H9 (cell line): ENCODE data around the gene HACL1. TPM values are rescaled to one million over a fixed set of nuclear protein-coding genes. Genes with fewer than 3 reads are reported as not detected.

Experiments
- DNase-seq: peaks from one replicate; pipeline ENCODE4 v3.0.0-alpha.2; 2017
- H2AFZ ChIP-seq: one replicate; pipeline ENCODE4 v1.6.1; 2013; ENCODE audit warnings: mild to moderate bottlenecking, low read length, control low read depth, moderate library complexity
- H2AK5ac ChIP-seq: 2 replicates; pipeline ENCODE4 v1.6.1; 2013; ENCODE audit warnings: low read length, control low read depth, mixed read lengths; ENCODE audit not compliant: insufficient read length
- H2BK120ac ChIP-seq: one replicate; pipeline ENCODE4 v1.6.1; 2013; ENCODE audit warnings: low read depth, mild to moderate bottlenecking, low read length, control low read depth, inconsistent platforms; ENCODE audit not compliant: poor library complexity, severe bottlenecking
- H2BK12ac ChIP-seq: 2 replicates; pipeline ENCODE4 v1.6.1; 2013; ENCODE audit warnings: low read length, control low read depth, mixed read lengths, low read depth; ENCODE audit not compliant: insufficient read length
- H2BK15ac ChIP-seq: 2 replicates; pipeline ENCODE4 v1.6.1; 2013; ENCODE audit warnings: low read depth, low read length, control low read depth
- H2BK20ac ChIP-seq: one replicate; pipeline ENCODE4 v1.6.1; 2013; ENCODE audit warnings: low read depth, mild to moderate bottlenecking, low read length, control low read depth, inconsistent platforms; ENCODE audit not compliant: poor library complexity, severe bottlenecking
- H2BK5ac ChIP-seq: 2 replicates; pipeline ENCODE4 v1.6.1; 2013; ENCODE audit warnings: low read length, control low read depth, mixed read lengths; ENCODE audit not compliant: insufficient read length
- H3K14ac ChIP-seq: 2 replicates; pipeline ENCODE4 v1.6.1; 2013; ENCODE audit warnings: low read length, control low read depth; ENCODE audit not compliant: insufficient read depth
- H3K18ac ChIP-seq: 2 replicates; pipeline ENCODE4 v1.6.1; 2013; ENCODE audit warnings: low read depth, mild to moderate bottlenecking, mixed read lengths, low read length, control low read depth; ENCODE audit not compliant: insufficient read length
- H3K23ac ChIP-seq: 2 replicates; pipeline ENCODE4 v1.6.1; 2013; ENCODE audit warnings: low read length, control low read depth, mixed read lengths, low read depth; ENCODE audit not compliant: insufficient read length
- H3K23me2 ChIP-seq: 2 replicates; pipeline ENCODE4 v1.6.1; 2013; ENCODE audit warnings: low read depth, mild to moderate bottlenecking, mixed read lengths, low read length, control low read depth; ENCODE audit not compliant: insufficient read length, poor library complexity, severe bottlenecking
- H3K27ac ChIP-seq: 2 replicates; pipeline ENCODE4 v1.5.1; 2013; ENCODE audit warnings: low read length, control low read depth, mixed read lengths, low read depth; ENCODE audit not compliant: insufficient read length
- H3K27me3 ChIP-seq: 2 replicates; pipeline ENCODE4 v1.6.1; 2013; ENCODE audit warnings: low read length, control low read depth, inconsistent platforms; ENCODE audit not compliant: insufficient read depth
- H3K4ac ChIP-seq: 2 replicates; pipeline ENCODE4 v1.6.1; 2013; ENCODE audit warnings: low read depth, mild to moderate bottlenecking, control low read depth, inconsistent platforms, low read length, moderate library complexity
- H3K4me1 ChIP-seq: 2 replicates; pipeline ENCODE4 v1.6.1; 2013; ENCODE audit warnings: low read length, control low read depth, inconsistent platforms; ENCODE audit not compliant: insufficient read depth
- H3K4me2 ChIP-seq: 2 replicates; pipeline ENCODE4 v1.6.1; 2013; ENCODE audit warnings: low read length, control low read depth, mixed read lengths; ENCODE audit not compliant: insufficient read length, insufficient read depth
- H3K56ac ChIP-seq: 2 replicates; pipeline ENCODE4 v1.6.1; 2013; ENCODE audit warnings: low read depth, mild to moderate bottlenecking, mixed read lengths, low read length, control low read depth; ENCODE audit not compliant: insufficient read length
- H3K79me1 ChIP-seq: 2 replicates; pipeline ENCODE4 v1.6.1; 2013; ENCODE audit warnings: low read depth, mild to moderate bottlenecking, moderate library complexity, low read length, control low read depth, inconsistent platforms; ENCODE audit not compliant: insufficient read depth, poor library complexity, severe bottlenecking
- H3K79me2 ChIP-seq: 2 replicates; pipeline ENCODE4 v1.6.1; 2013; ENCODE audit warnings: low read length, control low read depth, inconsistent platforms; ENCODE audit not compliant: insufficient read depth
- H3K9ac ChIP-seq: 2 replicates; pipeline ENCODE4 v1.6.1; 2013; ENCODE audit warnings: low read length, control low read depth, mixed read lengths; ENCODE audit not compliant: insufficient read length; ENCODE audit errors: extremely low read depth
- H3K9me3 ChIP-seq: one replicate; pipeline ENCODE4 v1.6.1; 2013; ENCODE audit warnings: low read depth, low read length, inconsistent platforms; ENCODE audit not compliant: control insufficient read depth
- H3T11ph ChIP-seq: one replicate; pipeline ENCODE4 v1.6.1; 2013; ENCODE audit warnings: mild to moderate bottlenecking, low read length, control low read depth, inconsistent platforms
- H4K20me1 ChIP-seq: one replicate; pipeline ENCODE4 v1.6.1; 2013; ENCODE audit not compliant: control insufficient read depth, insufficient read length, insufficient read depth
- H4K5ac ChIP-seq: 2 replicates; pipeline ENCODE4 v1.6.1; 2013; ENCODE audit warnings: low read depth, mild to moderate bottlenecking, mixed read lengths, low read length, control low read depth; ENCODE audit not compliant: insufficient read length
- H4K8ac ChIP-seq: replicated peaks from 2 replicates; pipeline ENCODE4 v1.6.1; 2013; ENCODE audit warnings: low read length, control low read depth, mixed read lengths, low read depth; ENCODE audit not compliant: insufficient read length
- H4K91ac ChIP-seq: 2 replicates; pipeline ENCODE4 v1.6.1; 2013; ENCODE audit warnings: low read depth, mild to moderate bottlenecking, moderate library complexity, mixed read lengths, low read length, control low read depth; ENCODE audit not compliant: insufficient read length
- H3K27ac Mint-ChIP-seq, 3 experiments: 2 replicates in 2 of 3; 3 replicates in 1 of 3; pipeline ENCODE4 v1.8.0; 2020 to 2021; ENCODE audit warnings: mixed read lengths in 3 of 3, mild to moderate bottlenecking in 1 of 3, moderate library complexity in 1 of 3
- H3K27me3 Mint-ChIP-seq: 2 replicates; pipeline ENCODE4 v1.8.0; 2021; ENCODE audit warnings: low read depth, mild to moderate bottlenecking, moderate library complexity, mixed read lengths
- H3K36me3 Mint-ChIP-seq, 3 experiments: 2 replicates in 2 of 3; 3 replicates in 1 of 3; pipeline ENCODE4 v1.8.0; 2020 to 2021; ENCODE audit warnings: low read depth in 3 of 3, mixed read lengths in 3 of 3; ENCODE audit not compliant: insufficient read depth in 1 of 3
- H3K4me1 Mint-ChIP-seq, 2 experiments: 2 replicates each; pipeline ENCODE4 v1.8.0; 2020; ENCODE audit warnings: mixed read lengths in 2 of 2
- H3K4me3 Mint-ChIP-seq, 2 experiments: 2 replicates in 1 of 2; 3 replicates in 1 of 2; pipeline ENCODE4 v1.8.0; 2020 to 2021; ENCODE audit warnings: mild to moderate bottlenecking in 2 of 2, mixed read lengths in 2 of 2, moderate library complexity in 1 of 2
- H3K9me3 Mint-ChIP-seq, 2 experiments: 2 replicates in 1 of 2; 3 replicates in 1 of 2; pipeline ENCODE4 v1.8.0; 2020; ENCODE audit warnings: mild to moderate bottlenecking in 2 of 2, mixed read lengths in 2 of 2, moderate library complexity in 1 of 2
- WGBS: extraction: QIAGEN DNeasy Blood & Tissue Kit; methylation state at CpG from one replicate; pipeline ENCODE4 v1.1.7; 2013; ENCODE audit warnings: missing lambda C conversion rate, low lambda C conversion rate, mixed read lengths; ENCODE audit not compliant: insufficient read length; ENCODE audit errors: extremely low coverage; 5-methylcytosine and 5-hydroxymethylcytosine counted together
- total RNA-seq: library from RNA; stranded (reverse); gene quantifications from 2 replicates; pipeline ENCODE4 v1.2.1, GENCODE V29; 2021
- TF ChIP-seq, protein P1 (sequence below): fragments of 200-600 bp; sonication (generic); conservative IDR thresholded peaks from 3 replicates; pipeline ENCODE4 v1.8.0; 2021; ENCODE audit warnings: antibody characterized with exemption, mild to moderate bottlenecking

Gene HACL1
- total RNA-seq, 1 experiment from 2014 or later = 52.6 TPM

DNA sequence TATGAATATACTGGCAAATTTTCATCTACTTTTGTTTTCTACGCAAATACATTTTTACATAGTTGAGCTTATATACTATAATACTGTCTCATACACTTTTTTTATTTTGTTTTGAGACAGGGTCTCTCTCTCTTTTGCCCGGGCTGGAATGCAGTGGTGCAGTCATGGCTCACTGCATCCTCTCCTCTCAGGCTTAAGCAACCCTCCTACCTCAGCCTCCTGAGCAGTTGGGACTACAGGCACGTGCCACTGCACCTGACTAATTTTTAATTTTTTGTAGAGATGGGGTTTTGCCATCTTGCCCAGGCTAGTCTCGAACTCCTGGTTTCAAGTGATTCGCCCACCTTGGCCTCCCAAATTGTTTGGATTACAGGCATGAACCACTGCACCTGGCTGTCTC lies 25.9 kb downstream of the HACL1 start:
- no peaks in the 10 kb centered on the region for H3K23me2 ChIP-seq

More for the DNA sequence above, 25.9 kb downstream of the HACL1 start:
- H3K4me1 ChIP-seq = no peaks in the 10 kb centered on the region
- H3K9me3 ChIP-seq = no peaks in the 10 kb centered on the region
- H3K18ac ChIP-seq = no peak overlapping the region
- no peak overlapping the region for H3K27ac ChIP-seq
- H4K20me1 ChIP-seq = no peaks in the 10 kb centered on the region
- H2AK5ac ChIP-seq = no peak overlapping the region
- Mint-ChIP-seq H3K27me3 (no peaks in the 10 kb centered on the region), H3K36me3 (peaks cover 15 to 43% (median 33%) of the 10 kb centered on the region in 3 experiments; a peak in 6 of 7 replicates), H3K4me3 (no peak overlapping the region), H3K27ac (no peak overlapping the region), H3K9me3 (no peaks in the 10 kb centered on the region), H3K4me1 (no peaks in the 10 kb centered on the region)
- H2BK120ac ChIP-seq = no peak overlapping the region
- no peak overlapping the region for H2BK12ac ChIP-seq
- H2BK20ac ChIP-seq = no peak overlapping the region
- H3K27me3 ChIP-seq = no peaks in the 10 kb centered on the region
- H3K4me2 ChIP-seq = no peak overlapping the region
- no peaks in the 10 kb centered on the region for H3K79me2 ChIP-seq
- no peak for DNase-seq
- no peak overlapping the region for H4K91ac ChIP-seq
- TF ChIP-seq, protein P1, sequence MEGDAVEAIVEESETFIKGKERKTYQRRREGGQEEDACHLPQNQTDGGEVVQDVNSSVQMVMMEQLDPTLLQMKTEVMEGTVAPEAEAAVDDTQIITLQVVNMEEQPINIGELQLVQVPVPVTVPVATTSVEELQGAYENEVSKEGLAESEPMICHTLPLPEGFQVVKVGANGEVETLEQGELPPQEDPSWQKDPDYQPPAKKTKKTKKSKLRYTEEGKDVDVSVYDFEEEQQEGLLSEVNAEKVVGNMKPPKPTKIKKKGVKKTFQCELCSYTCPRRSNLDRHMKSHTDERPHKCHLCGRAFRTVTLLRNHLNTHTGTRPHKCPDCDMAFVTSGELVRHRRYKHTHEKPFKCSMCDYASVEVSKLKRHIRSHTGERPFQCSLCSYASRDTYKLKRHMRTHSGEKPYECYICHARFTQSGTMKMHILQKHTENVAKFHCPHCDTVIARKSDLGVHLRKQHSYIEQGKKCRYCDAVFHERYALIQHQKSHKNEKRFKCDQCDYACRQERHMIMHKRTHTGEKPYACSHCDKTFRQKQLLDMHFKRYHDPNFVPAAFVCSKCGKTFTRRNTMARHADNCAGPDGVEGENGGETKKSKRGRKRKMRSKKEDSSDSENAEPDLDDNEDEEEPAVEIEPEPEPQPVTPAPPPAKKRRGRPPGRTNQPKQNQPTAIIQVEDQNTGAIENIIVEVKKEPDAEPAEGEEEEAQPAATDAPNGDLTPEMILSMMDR = no peak
- no peak overlapping the region for H3K9ac ChIP-seq
- H2BK5ac ChIP-seq = no peak overlapping the region
- H3K4ac ChIP-seq = no peak overlapping the region
- H2AFZ ChIP-seq = no peak overlapping the region
- no peak overlapping the region for H3K23ac ChIP-seq
- H3K56ac ChIP-seq = no peak overlapping the region
- no CpG with 5 or more reads among the region's 5 CpGs for WGBS
- H3T11ph ChIP-seq = no peak overlapping the region
- H3K79me1 ChIP-seq = no peaks in the 10 kb centered on the region
- H4K5ac ChIP-seq = no peak overlapping the region
- no peak overlapping the region for H4K8ac ChIP-seq
- H2BK15ac ChIP-seq = no peak overlapping the region
- no peak overlapping the region for H3K14ac ChIP-seq
